Measurements from ENCODE around the gene FGFRL1.

FGFRL1 gene
- long read RNA-seq, donor 1, transcript FGFRL1-205 (7 exons, 2,304 nt): major isoform, 5 of 5 reads
- long read RNA-seq, donor 1, partial matches to known transcripts: 0 of 5 reads
- long read RNA-seq, donor 1, other reads (novel, unspliced or antisense): 0 of 5 reads
- long read RNA-seq, donor 2, transcript FGFRL1-205 (7 exons, 2,304 nt): major isoform, 5 of 5 reads
- long read RNA-seq, donor 2, partial matches to known transcripts: 0 of 5 reads
- long read RNA-seq, donor 2, other reads (novel, unspliced or antisense): 0 of 5 reads
- long read RNA-seq, donor 3, partial matches to known transcripts: 0 of 1 reads
- long read RNA-seq, donor 3, other reads (novel, unspliced or antisense): 0 of 1 reads
- long read RNA-seq, donor 4, transcript FGFRL1-205 (7 exons, 2,304 nt): major isoform, 5 of 10 reads
- long read RNA-seq, donor 4, partial matches to known transcripts: 5 of 10 reads
- long read RNA-seq, donor 4, other reads (novel, unspliced or antisense): 0 of 10 reads
- long read RNA-seq, donor 5, partial matches to known transcripts: 0 of 4 reads
- long read RNA-seq, donor 5, other reads (novel, unspliced or antisense): 0 of 4 reads
- long read RNA-seq, donor 6, partial matches to known transcripts: 5 of 9 reads
- long read RNA-seq, donor 6, other reads (novel, unspliced or antisense): 0 of 9 reads
- long read RNA-seq, donor 7, transcript FGFRL1-205 (7 exons, 2,304 nt): major isoform, 13 of 18 reads
- long read RNA-seq, donor 7, partial matches to known transcripts: 5 of 18 reads
- long read RNA-seq, donor 7, other reads (novel, unspliced or antisense): 0 of 18 reads
- long read RNA-seq, donor 8, partial matches to known transcripts: 8 of 12 reads
- long read RNA-seq, donor 8, other reads (novel, unspliced or antisense): 0 of 12 reads

- DNase-seq: peak; percentile 83
Observed at GRCh38 chr4:1011022-1011665, at the start of gene FGFRL1. FGFRL1 (plus strand) TSS chr4:1011626; CDS start chr4:1012486, 860 bp downstream.

- DNase-seq: peak; percentile 1
Observed at GRCh38 chr4:962231-963208, 48.9 kb upstream of the FGFRL1 start.

DNA sequence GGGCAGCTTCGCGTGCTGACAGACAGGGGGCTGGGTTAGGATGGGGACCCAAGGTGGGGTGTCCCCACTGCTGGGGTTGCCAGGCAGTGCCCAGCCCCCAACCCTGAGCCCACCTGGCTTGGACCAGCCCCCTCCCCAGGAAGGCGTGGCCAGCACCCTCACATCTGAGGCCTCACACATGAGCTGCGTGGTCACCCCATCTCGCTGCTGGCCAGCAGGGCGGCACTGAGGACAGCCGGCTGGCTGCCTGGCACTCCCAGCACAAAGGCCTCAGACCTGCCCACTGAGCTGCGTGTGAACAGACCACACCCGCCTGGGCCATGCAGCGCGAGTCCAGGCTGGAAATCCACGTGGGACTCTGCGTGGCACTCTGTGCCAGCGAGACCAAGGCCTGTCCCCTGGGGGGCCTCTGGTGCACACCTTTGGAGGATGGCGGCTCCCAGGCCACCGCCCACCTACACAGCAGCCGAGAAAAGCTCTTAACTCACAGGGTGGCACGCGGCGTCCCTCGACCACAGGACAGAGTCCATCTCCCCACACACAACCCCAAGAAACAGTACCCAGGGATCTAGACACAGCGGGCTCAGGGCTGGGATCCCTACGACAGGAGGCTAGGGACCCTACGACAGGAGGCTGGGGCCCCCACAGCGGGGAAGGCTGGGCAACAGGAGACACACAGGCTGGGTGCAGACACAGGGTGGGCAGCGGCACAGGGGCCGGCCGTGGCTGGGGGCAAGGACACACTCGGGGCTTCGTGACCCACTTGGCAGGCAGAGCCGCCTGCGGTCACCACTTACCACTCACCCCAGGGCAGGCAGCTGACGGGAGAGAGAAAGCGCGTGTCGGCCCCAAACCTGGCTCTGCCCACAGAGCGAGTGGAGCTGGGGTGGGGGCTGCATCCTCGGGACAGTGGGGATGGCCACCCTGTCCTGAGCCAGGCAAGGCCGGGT lies 47.9 kb upstream of the FGFRL1 start:
- peak; percentile 4 for DNase-seq

DNA sequence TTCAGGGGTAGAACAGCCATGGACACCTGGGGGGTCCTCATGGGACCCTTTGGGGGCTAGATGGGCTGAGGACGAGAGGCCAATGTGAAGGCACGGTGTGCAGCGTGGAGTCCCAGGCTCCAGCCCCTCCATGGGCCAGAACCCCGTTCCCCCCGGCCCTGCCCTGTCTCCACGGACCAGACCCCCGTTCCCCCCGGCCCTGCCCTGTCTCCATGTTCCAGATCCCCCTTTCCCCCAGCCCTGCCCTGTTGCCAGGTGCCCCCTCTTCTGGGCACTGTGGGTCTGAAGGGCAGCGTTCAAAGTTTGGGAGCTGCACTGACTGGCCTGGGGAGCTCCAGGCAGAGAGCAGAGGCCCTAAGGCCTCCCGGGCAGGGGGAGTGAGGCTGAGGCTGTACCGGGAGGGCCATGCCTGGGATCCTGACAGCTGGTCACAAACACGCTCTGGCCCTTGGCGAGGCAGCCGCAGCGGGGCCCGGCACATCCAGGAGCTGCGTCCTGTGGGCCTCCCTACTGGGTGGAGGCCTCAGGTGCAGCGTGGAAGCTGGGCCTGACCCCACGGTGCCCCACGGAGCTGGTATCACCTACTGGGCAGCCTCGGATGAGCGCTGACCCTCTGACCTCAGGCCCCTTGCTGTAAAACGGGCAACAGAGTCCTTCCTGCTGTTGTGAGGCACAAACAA lies 46.9 kb upstream of the FGFRL1 start:
- no peak for DNase-seq

GRCh38 chr4:965048-965765 lies 46.2 kb upstream of the FGFRL1 start:
- no peak for DNase-seq

- DNase-seq: no peak
Observed at GRCh38 chr4:965766-966134, 45.7 kb upstream of the FGFRL1 start.

- DNase-seq: no peak
Observed at GRCh38 chr4:966266-967112, 44.9 kb upstream of the FGFRL1 start.

- DNase-seq: peak; percentile 49
Observed at GRCh38 chr4:967113-968104, 44.0 kb upstream of the FGFRL1 start.

DNA sequence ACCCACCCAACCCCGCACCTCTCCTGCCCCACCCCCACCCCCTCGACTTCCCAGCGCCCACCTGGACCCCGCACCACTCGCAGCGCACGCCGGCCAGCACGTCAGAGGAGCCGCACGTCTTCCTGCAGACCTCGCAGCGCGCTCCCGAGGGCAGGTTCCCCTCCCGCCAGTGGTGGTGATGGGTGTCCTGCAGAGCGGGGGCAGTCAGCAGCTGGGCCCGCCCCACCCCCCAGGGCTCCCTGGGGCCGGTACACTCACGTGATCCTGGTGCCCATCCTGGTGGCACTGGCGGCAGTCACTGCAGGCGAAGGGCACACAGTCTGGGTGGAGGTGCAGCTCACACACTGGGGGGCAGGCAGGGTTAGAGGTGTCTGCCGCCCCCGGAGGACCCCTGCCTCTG lies 43.2 kb upstream of the FGFRL1 start:
- DNase-seq: no peak

- no peak for DNase-seq
Observed at GRCh38 chr4:968621-969394, 42.6 kb upstream of the FGFRL1 start.

DNA sequence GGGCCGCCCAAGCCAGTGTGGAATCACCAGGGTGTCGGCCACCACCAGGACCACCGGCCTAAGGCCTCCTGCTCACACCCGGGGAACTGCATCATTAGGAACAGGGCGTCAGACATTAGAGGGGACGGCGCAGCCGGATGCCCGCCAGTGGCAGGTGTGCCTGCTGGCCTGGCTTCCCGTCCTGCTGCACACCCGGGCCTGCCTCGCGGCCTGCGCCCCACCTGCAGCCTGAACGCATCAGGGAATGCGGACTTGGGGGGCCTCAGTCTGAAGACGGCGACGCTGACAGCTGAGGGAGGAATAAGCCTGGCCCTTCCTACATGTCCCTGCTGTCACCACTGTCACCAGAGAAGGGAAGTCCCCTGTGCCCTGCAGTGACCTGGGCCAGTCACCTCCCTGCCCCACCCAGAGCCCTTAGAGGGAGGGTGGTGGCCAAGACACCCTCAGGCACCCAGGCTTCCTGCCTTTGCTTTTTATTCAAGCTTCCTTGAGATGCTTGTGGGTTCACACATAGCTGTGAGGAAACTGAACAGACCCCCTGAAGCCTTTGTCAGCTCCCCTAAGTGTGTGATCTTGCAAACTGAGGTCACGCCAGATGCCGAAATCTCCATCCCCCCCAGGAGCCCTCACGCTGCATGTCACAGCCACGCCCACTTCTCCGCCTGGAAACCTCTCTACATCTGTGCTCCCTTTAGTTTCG lies 41.2 kb upstream of the FGFRL1 start:
- DNase-seq: no peak

GRCh38 chr4:970854-971520 lies 40.4 kb upstream of the FGFRL1 start:
- DNase-seq: no peak

DNA sequence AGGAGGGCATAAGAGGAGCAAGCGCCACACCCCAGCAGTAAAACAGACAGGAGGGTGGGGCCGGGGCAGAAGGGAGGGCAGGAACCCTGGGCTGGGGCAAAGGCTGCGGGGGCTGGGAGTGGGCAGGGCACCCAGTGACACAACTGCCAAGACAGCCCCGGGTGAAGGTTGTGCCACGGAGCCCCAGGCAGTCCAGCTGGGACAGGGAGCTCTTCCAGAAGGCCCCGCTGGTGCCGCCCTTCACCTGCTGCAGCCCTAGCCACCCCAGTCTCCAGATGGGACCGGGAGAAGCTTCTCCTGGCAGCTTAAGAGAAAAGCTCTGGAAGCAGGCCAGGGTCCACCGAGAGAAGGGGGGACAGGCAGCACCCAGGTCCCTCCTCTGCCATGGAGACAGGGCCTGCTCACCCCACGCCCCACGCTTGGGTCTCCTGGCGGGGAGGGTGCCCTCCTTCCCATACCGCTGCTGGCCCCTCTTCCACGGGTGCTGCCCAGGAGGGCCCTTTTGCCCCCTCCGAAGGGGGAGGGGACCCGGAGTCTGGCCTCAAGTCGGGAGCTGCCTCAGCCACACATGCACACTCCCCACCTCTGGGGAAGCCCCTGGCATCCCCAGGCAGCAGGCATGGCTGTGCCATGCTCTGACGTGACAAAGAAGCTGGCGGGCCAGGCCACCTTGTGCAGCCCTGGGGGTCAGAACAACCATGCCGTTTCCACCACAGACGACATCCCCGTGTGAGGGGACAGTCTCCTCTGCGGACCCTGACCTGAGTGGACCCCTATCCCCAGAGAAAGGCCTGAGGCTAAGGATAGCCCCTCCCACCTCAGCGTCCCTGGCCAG lies 39.5 kb upstream of the FGFRL1 start:
- DNase-seq: no peak
